Ishikawa (cell line): Measurements from ENCODE around the gene DCHS2.

Source experiments
- CEBPB ChIP-seq: IDR thresholded peaks from 2 replicates; pipeline ENCODE4 v1.6.1; 2012
- CREB1 ChIP-seq: IDR thresholded peaks from 2 replicates; pipeline ENCODE4 v1.6.1; 2012; ENCODE audit warnings: low read depth
- EGR1 ChIP-seq: IDR thresholded peaks from 2 replicates; pipeline ENCODE4 v1.6.1; 2012
- EP300 ChIP-seq: IDR thresholded peaks from 2 replicates; pipeline ENCODE4 v1.6.1; 2012; ENCODE audit warnings: borderline replicate concordance
- FOXM1 ChIP-seq: IDR thresholded peaks from 2 replicates; pipeline ENCODE4 v1.6.1; 2012; ENCODE audit warnings: low read depth, borderline replicate concordance
- MAX ChIP-seq: IDR thresholded peaks from 2 replicates; pipeline ENCODE4 v1.6.1; 2012
- NFIC ChIP-seq: IDR thresholded peaks from 2 replicates; pipeline ENCODE4 v1.6.1; 2012
- RAD21 ChIP-seq: IDR thresholded peaks from 2 replicates; pipeline ENCODE4 v1.6.1; 2012; ENCODE audit warnings: low read depth
- REST ChIP-seq: IDR thresholded peaks from 2 replicates; pipeline ENCODE4 v1.6.1; 2012; ENCODE audit warnings: low read depth, mild to moderate bottlenecking
- TAF1 ChIP-seq: IDR thresholded peaks from 2 replicates; pipeline ENCODE4 v1.6.1; 2012; ENCODE audit warnings: low read depth, mild to moderate bottlenecking
- TCF12 ChIP-seq: IDR thresholded peaks from 2 replicates; pipeline ENCODE4 v1.6.1; 2012; ENCODE audit warnings: low read depth
- TEAD4 ChIP-seq: IDR thresholded peaks from 2 replicates; pipeline ENCODE4 v1.6.1; 2012
- YY1 ChIP-seq: IDR thresholded peaks from 2 replicates; pipeline ENCODE4 v1.6.1; 2012; ENCODE audit warnings: low read depth
- ZBTB7A ChIP-seq: IDR thresholded peaks from 2 replicates; pipeline ENCODE4 v1.6.1; 2012; ENCODE audit warnings: low read depth
- TF ChIP-seq, protein P1 (sequence below): IDR thresholded peaks from 2 replicates; pipeline ENCODE4 v1.6.1; 2012

The DCHS2 gene

DNA sequence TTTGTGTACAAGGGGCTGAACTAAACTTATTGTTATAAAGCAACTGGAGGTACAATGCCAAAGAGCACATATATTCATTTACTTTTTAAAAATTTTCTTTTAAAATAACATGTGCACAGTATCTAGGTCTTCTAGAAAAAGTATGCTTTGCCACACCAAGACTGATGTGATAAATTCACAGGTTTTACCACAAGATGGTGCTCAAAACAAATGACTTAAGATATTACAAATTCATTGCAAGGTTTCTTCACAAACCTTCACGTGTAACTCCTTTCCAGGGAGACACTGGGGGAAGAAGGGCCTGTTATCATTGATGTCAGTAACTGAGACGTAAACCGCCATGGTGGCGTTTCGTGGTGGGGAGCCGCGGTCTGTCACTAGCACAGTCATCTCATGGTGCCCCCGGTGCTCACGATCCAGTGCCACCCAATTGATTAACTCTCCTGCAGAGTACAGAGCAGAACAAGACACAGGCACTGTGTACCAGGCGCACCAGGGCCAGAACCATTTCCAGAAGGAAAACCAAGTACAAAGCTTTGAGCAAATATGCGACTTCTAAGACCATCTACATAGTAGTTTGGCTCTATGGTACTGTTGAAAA, 162.2 kb downstream of the DCHS2 start:
- TF ChIP-seq REST (no peak), FOXM1 (no peak), MAX (no peak), ZBTB7A (no peak), RAD21 (peak; percentile 50), TEAD4 (no peak), TAF1 (no peak)
- TF ChIP-seq, protein P1, sequence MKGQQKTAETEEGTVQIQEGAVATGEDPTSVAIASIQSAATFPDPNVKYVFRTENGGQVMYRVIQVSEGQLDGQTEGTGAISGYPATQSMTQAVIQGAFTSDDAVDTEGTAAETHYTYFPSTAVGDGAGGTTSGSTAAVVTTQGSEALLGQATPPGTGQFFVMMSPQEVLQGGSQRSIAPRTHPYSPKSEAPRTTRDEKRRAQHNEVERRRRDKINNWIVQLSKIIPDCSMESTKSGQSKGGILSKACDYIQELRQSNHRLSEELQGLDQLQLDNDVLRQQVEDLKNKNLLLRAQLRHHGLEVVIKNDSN = no peak

GRCh38 chr4:154328030-154328429, 163.6 kb downstream of the DCHS2 start:
- TF ChIP-seq YY1 (no peak), TAF1 (no peak), RAD21 (no peak), TEAD4 (no peak), EP300 (no peak), CEBPB (no peak), EGR1 (no peak), MAX (no peak), NFIC (no peak), REST (no peak), ZBTB7A (no peak), CREB1 (no peak), TCF12 (no peak), FOXM1 (no peak)
- TF ChIP-seq, protein P1 = no peak

GRCh38 chr4:154320521-154320920, 171.1 kb downstream of the DCHS2 start:
- TF ChIP-seq NFIC (no peak), MAX (no peak), FOXM1 (no peak), YY1 (no peak), TCF12 (no peak), EP300 (no peak), CREB1 (no peak), RAD21 (no peak), CEBPB (no peak), ZBTB7A (no peak), EGR1 (no peak), TEAD4 (no peak), TAF1 (no peak), REST (no peak)
- TF ChIP-seq, protein P1 = no peak

DNA sequence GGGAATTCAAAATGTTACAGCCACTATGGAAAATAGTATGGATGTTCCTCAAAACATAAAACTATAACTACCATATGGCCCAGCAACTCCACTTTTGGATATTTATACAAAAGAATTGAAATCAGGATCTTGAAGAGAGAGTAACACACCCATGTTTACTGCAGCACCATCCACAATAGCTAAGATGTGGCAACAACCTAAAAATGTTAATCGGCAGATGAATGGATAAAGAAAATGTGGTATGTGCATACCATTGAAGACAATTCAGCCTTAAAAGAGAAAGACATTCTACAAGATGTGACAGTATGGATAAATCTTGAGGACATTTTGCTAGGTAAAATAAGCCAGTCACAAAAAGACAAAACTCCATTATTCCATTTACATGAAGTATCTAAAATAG, 171.9 kb downstream of the DCHS2 start:
- TF ChIP-seq TAF1 = no peak
- no peak for TF ChIP-seq NFIC
- TF ChIP-seq EGR1 = no peak
- no peak for TF ChIP-seq TCF12
- no peak for TF ChIP-seq EP300
- TF ChIP-seq ZBTB7A = no peak
